Anterior cingulate cortex (tissue), 58 donors: ENCODE measurements around the gene WNK1.
"Not testable (repeated sequence)": the region's sequence is repeated elsewhere in the genome, so short reads cannot be mapped to it uniquely, and the experiment has no call there.

ENCODE experiments used
- DNase-seq, 58 donors: peaks; one replicate each; lab custom pipeline; 2025; lab: John Stamatoyannopoulos, UW

The WNK1 gene

GRCh38 chr12:751999-752694 lies at the start of gene WNK1:
TSS of gene WNK1 (plus strand) at chr12:752579. CDS start at chr12:753566, 987 bp downstream.
- DNase-seq = peak; percentile 73 to 99 (median 97)

DNA sequence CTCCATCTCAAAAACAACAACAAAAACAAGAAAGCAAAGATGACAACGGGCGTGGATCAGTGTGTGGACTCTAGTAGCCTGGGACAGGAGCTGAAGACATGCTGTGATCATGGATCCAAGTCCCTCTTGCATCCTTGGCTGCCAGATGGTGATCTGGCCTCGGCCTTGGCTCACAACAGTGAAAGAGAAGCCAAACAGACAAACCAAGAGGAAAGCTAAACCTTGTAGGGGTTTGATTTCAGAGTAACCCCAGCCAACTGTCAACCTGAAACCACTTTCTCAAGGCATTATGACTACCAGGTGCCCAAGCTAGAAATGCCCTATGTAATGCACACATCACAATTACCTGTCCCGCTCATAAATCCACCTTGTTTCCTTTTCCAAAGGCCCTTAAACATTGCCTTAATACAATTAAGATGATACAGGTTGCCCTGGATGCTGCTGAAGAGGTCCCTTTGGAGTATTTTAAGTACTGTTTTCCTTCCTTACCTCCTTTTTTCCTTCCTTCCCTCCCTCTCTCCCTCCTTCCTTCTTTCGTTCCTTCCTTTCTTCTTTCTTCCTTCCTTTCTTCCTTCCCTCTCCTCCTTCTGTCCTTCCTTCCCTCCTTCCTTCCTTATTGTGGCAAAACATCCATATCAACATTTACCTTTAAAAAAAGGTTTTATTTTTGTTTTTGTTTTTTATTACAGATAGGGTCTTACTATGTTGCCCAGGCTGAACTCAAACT lies 47.7 kb upstream of the WNK1 start:
- DNase-seq = no peak

DNA sequence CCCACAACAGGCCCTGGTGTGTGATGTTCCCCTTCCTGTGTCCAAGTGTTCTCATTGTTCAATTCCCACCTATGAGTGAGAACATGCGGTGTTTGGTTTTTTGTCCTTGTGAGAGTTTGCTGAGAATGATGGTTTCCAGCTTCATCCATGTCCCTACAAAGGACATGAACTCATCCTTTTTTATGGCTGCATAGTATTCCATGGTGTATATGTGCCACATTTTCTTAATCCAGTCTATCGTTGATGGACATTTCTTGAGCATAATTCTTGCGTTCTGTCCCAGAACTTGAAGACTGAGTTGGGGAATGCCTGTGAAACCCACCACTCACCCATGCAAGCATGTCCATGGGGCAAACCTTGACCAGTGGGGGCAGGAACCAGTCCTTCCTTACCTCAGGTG lies 44.3 kb upstream of the WNK1 start:
- not testable (repeated sequence) for DNase-seq

- no peak for DNase-seq
Measured at GRCh38 chr12:709455-710020, 42.8 kb upstream of the WNK1 start.

GRCh38 chr12:712172-712863 lies 40.1 kb upstream of the WNK1 start:
- DNase-seq = peak in 36 of 58 donors; percentile 9 to 77 (median 32)

GRCh38 chr12:713281-713875 lies 39.0 kb upstream of the WNK1 start:
- DNase-seq = no peak

GRCh38 chr12:716506-716905 lies 35.9 kb upstream of the WNK1 start:
- DNase-seq = peak in 2 of 58 donors; percentile 11 to 38

DNA sequence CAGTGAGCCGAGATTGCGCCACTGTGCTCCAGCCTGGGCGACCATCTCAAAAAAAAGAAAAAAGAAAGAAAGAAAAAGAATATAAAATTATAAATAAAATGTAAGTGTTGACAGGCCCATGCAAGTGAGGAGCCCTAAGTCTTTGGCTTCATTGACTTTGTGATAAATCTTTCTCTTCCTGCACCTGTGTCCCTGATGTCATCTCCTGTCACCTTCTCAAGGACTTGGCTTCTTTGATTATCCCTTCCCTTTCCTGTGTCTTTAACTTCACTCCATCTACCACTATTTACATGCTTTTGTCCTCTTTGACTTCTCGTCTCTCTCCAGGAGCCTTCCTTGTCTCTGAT lies 33.6 kb upstream of the WNK1 start:
- no peak for DNase-seq

DNA sequence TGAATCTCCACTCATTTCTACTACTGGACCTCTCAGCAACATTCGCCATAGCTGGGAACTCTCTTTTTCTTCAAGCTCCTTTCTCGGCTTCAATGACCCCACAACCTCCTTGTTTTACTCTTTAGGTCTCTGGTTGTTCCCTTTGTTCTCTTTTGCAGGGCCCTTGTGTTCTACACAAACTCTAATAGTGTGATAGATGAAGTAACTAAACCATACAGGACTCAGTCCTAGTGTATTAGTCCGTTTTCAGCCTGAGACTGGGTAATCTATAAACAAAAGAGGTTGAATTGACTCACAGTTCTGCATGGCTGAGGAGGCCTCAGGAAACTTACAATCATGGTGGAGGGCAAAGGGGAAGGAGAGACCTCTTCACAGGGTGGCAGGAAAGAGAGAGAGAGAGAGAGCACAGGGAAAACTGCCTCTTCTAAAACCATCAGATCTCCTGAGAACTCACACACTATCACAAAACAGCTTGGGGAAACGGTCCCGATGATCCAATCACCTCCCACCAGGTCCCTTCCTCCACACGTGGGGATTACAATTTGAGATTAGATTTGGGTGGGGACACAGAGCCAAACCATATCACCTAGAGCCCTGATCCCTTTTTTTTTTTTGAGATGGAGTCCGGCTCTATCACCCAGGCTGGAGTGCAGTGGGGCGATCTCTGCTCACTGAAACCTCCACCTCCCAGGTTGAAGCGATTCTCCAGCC lies 32.0 kb upstream of the WNK1 start:
- DNase-seq = no peak

GRCh38 chr12:724194-724855 lies 28.1 kb upstream of the WNK1 start:
- DNase-seq = no peak

DNA sequence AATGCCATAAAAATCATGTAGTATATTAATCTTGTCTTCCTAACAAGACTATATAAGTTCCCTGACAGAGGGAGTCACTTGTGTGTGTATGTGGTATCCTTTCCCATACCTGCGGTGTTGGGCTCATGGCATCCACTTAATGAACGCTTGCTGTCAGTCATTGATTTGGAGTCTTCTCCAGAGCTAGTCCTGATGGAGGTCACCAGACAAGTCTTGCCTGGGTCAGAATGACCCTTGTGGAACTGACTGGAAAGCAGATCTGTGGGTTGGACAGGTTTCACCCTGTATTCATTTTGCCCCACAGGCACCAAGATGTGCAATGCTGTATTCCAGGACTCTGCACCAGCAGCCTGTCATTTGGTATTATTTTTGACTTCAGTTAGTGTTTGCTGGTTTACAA lies 27.3 kb upstream of the WNK1 start:
- DNase-seq = no peak

DNA sequence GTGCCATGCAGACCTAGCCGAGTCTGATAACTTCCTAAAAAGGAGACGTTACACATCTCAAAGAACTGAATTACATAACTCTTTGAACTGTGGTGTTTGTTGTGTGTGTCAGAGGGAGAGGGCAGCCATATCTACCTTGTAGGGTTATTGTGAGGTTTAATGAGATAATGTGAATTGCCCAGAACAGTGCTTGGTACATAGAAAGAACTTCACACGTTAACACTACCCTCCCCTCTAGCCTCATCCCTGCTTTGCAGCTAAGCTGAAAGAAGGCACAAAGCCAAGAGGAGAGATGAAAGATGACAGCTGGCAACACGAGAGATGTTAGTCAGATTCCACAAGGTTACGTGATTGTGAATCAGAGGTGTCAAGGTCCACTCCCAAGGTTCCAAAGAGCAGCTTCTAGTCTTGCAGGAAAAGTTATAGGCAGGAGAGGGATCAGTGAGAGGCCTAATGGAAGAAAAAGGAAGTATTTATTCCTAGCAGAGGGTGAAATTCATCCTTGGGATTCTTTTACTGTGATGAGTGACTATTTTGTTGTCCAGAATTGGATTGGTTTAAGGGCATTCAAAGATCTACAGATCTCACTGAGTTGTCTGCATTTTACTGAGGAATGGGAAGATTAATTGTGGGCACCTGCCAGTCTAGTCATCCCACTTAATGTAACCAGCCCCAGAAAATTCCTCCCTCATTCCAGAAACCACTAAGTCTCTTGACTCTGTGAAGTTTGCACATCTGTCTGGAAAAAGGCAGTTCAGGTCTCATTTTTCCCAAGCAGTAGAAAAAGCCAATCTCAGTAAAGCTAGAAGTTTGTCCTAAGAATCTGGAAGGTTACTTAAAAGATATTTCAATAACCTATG lies 25.9 kb upstream of the WNK1 start:
- no peak for DNase-seq

GRCh38 chr12:727321-727720 lies 25.1 kb upstream of the WNK1 start:
- DNase-seq = no peak

DNA sequence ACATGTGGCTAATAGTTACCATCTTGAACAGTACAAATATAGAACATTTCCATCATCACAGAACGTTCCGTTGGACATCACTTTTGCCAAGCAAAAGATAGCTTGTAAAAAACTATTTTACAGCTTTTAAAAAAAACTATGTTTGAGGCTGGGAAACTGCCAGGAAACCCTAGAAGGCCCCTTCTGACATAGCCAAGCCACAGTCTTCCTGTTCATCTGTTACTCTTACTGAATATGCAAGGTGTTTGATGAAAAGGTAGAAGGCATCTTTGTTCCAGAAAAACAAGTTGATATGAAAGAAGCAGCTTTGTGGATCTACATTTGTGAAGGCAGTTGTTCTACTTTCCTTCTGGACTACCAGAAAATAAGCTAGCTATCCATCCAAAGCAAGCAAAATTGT lies 23.6 kb upstream of the WNK1 start:
- DNase-seq = no peak

GRCh38 chr12:729221-729620 lies 23.2 kb upstream of the WNK1 start:
- DNase-seq = no peak

GRCh38 chr12:730550-730949 lies 21.8 kb upstream of the WNK1 start:
- no peak for DNase-seq

GRCh38 chr12:737122-737739 lies 15.1 kb upstream of the WNK1 start:
- DNase-seq = no peak

DNA sequence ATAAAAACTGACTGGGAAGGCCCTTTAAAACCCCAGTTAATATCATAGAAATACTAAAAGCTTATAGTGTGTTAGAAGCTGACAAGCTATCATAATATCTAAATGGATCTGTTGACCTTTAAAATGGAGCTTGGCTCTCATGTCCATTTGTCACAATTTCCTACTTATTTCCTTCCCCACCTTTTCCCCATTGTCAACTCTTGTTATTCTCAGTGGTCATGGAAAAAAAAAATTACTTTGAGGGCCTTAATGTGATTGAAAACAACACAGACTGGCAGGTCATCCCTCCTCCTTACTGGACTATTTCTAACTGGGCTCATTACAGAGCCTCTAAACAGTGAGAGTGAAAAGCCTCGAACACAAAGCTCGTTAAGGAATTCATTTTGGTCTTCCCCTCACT lies 13.7 kb upstream of the WNK1 start:
- no peak for DNase-seq
